Osteoblast (primary cell): Measurements from ENCODE around the gene RBBP8. TPM values are rescaled to one million over a fixed set of nuclear protein-coding genes. Genes with fewer than 3 reads are reported as not detected.

Source experiments
- DNase-seq: peaks from one replicate; pipeline ENCODE4 v3.0.0; 2011; ENCODE audit warnings: low spot score, mixed read lengths; ENCODE audit not compliant: insufficient read length; ENCODE audit errors: missing footprints
- H2AFZ ChIP-seq: 2 replicates; pipeline ENCODE4 v1.6.0; 2011; ENCODE audit warnings: mild to moderate bottlenecking, low read length
- H3K27ac ChIP-seq: 2 replicates; pipeline ENCODE4 v1.5.1; 2011; ENCODE audit warnings: mild to moderate bottlenecking, low read depth, low read length, moderate library complexity
- H3K27me3 ChIP-seq: 2 replicates; pipeline ENCODE4 v1.6.0; 2012; ENCODE audit warnings: mild to moderate bottlenecking, control low read depth, inconsistent platforms, low read length, moderate library complexity; ENCODE audit not compliant: insufficient read depth
- H3K36me3 ChIP-seq: 2 replicates; pipeline ENCODE4 v1.5.1; 2011; ENCODE audit warnings: mild to moderate bottlenecking, low read length, control low read depth, moderate library complexity; ENCODE audit not compliant: insufficient read depth
- H3K4me1 ChIP-seq: 2 replicates; pipeline ENCODE4 v1.5.1; 2011; ENCODE audit warnings: mild to moderate bottlenecking, low read length, control low read depth, moderate library complexity; ENCODE audit not compliant: insufficient read depth
- H3K4me2 ChIP-seq: 2 replicates; pipeline ENCODE4 v1.6.0; 2011; ENCODE audit warnings: mild to moderate bottlenecking, low read length; ENCODE audit not compliant: insufficient read depth
- H3K4me3 ChIP-seq: fragments of 200-600 bp; sonication (generic); 3 replicates; pipeline ENCODE4 v1.5.1; 2012; ENCODE audit warnings: mild to moderate bottlenecking, low read length, inconsistent platforms; ENCODE audit not compliant: insufficient read depth
- H3K79me2 ChIP-seq: 2 replicates; pipeline ENCODE4 v1.6.0; 2012; ENCODE audit warnings: mild to moderate bottlenecking, low read length, control low read depth, inconsistent platforms; ENCODE audit not compliant: insufficient read depth
- H3K9me3 ChIP-seq: 2 replicates; pipeline ENCODE4 v1.5.1; 2011; ENCODE audit warnings: low read depth, low read length, control low read depth
- H4K20me1 ChIP-seq: 2 replicates; pipeline ENCODE4 v1.6.0; 2012; ENCODE audit warnings: mild to moderate bottlenecking, low read length, control low read depth; ENCODE audit not compliant: insufficient read depth
- CTCF ChIP-seq: IDR thresholded peaks from 2 replicates; pipeline ENCODE4 v1.5.1; 2011; ENCODE audit warnings: mild to moderate bottlenecking, low read depth, low read length, moderate library complexity; ENCODE audit errors: extremely low read depth
- total RNA-seq: library from RNA; depleted of rRNA; stranded (reverse); fragments of >200 nt; gene quantifications from 2 replicates; pipeline ENCODE4 v1.2.3, GENCODE V29; 2012

Gene RBBP8
- total RNA-seq, 1 donor, result 40.2 TPM

- Histone ChIP-seq H3K4me3 (no peak overlapping the region), H3K4me1 (peaks cover 5% of the 10 kb centered on the region), H4K20me1 (no peaks in the 10 kb centered on the region), H3K36me3 (no peaks in the 10 kb centered on the region), H3K27me3 (no peaks in the 10 kb centered on the region), H3K79me2 (no peaks in the 10 kb centered on the region), H2AFZ (no peak overlapping the region), H3K9me3 (peaks cover 5% of the 10 kb centered on the region), H3K4me2 (no peak overlapping the region), H3K27ac (no peak overlapping the region)
- no peak for DNase-seq
- no peak for TF ChIP-seq CTCF
Observed at GRCh38 chr18:23042133-23042532, 109.0 kb downstream of the RBBP8 start.

GRCh38 chr18:23043803-23044376 lies 110.8 kb downstream of the RBBP8 start:
- TF ChIP-seq CTCF, result no peak
- no peak overlapping the region for H3K27ac ChIP-seq

GRCh38 chr18:23049698-23050373 lies 116.7 kb downstream of the RBBP8 start:
- H3K4me3 ChIP-seq, result no peak overlapping the region
- no peak for TF ChIP-seq CTCF
- no peak overlapping the region for H3K4me2 ChIP-seq
- H2AFZ ChIP-seq, result no peak overlapping the region
- no peaks in the 10 kb centered on the region for H3K79me2 ChIP-seq
- H3K36me3 ChIP-seq, result no peaks in the 10 kb centered on the region
- no peaks in the 10 kb centered on the region for H3K27me3 ChIP-seq
- H3K9me3 ChIP-seq, result no peaks in the 10 kb centered on the region
- H3K27ac ChIP-seq, result no peak overlapping the region
- no peaks in the 10 kb centered on the region for H3K4me1 ChIP-seq
- no peak for DNase-seq
- no peaks in the 10 kb centered on the region for H4K20me1 ChIP-seq

More at GRCh38 chr18:23043803-23044376, 110.8 kb downstream of the RBBP8 start:
- no peaks in the 10 kb centered on the region for H3K36me3 ChIP-seq
- no peak overlapping the region for H3K4me2 ChIP-seq
- H3K9me3 ChIP-seq, result peaks cover 5% of the 10 kb centered on the region
- no peaks in the 10 kb centered on the region for H4K20me1 ChIP-seq
- no peak overlapping the region for H2AFZ ChIP-seq
- DNase-seq, result no peak
- no peaks in the 10 kb centered on the region for H3K27me3 ChIP-seq
- H3K79me2 ChIP-seq, result no peaks in the 10 kb centered on the region
- peaks cover under 1% of the 10 kb centered on the region for H3K4me1 ChIP-seq
- no peak overlapping the region for H3K4me3 ChIP-seq

- Histone ChIP-seq H3K4me2 (no peak overlapping the region), H3K27ac (no peak overlapping the region), H3K4me1 (peaks cover 15% of the 10 kb centered on the region), H3K79me2 (no peaks in the 10 kb centered on the region), H3K4me3 (no peak overlapping the region), H2AFZ (peak overlapping the region; percentile 42), H4K20me1 (no peaks in the 10 kb centered on the region), H3K9me3 (no peaks in the 10 kb centered on the region), H3K36me3 (no peaks in the 10 kb centered on the region), H3K27me3 (no peaks in the 10 kb centered on the region)
- DNase-seq, result peak; percentile 93
- TF ChIP-seq CTCF, result peak; percentile 56
Observed at GRCh38 chr18:23053776-23054457, 120.8 kb downstream of the RBBP8 start.
